Smooth muscle cell (in vitro differentiated cells): ENCODE measurements around the gene FAM83D. TPM values are rescaled to one million over a fixed set of nuclear protein-coding genes. Genes with fewer than 3 reads are reported as not detected.

Source experiments
- DNase-seq: peaks from one replicate; lab custom pipeline; 2025; ENCODE audit not compliant: unreplicated experiment; lab: John Stamatoyannopoulos, UW
- H2AFZ ChIP-seq: fragments of 200-600 bp; sonication (generic); 2 replicates; pipeline ENCODE4 v1.6.0; 2016; ENCODE audit warnings: antibody characterized with exemption, low read depth, mild to moderate bottlenecking
- H3F3A ChIP-seq: fragments of 200-600 bp; sonication (generic); 2 replicates; pipeline ENCODE4 v1.6.0; 2017; ENCODE audit warnings: antibody characterized with exemption, low read depth
- H3K27ac ChIP-seq: fragments of 200-600 bp; sonication (generic); 2 replicates; pipeline ENCODE4 v1.5.1; 2016; ENCODE audit warnings: low read depth, mild to moderate bottlenecking
- H3K27me3 ChIP-seq: fragments of 200-600 bp; sonication (generic); 2 replicates; pipeline ENCODE4 v1.6.1; 2016; ENCODE audit warnings: low read depth, mild to moderate bottlenecking
- H3K36me3 ChIP-seq: fragments of 200-600 bp; sonication (generic); 2 replicates; pipeline ENCODE4 v1.5.1; 2016; ENCODE audit warnings: low read depth
- H3K4me1 ChIP-seq: fragments of 200-600 bp; sonication (generic); 2 replicates; pipeline ENCODE4 v1.5.1; 2016; ENCODE audit warnings: low read depth
- H3K4me2 ChIP-seq: fragments of 200-600 bp; sonication (generic); 2 replicates; pipeline ENCODE4 v1.6.0; 2016; ENCODE audit warnings: mild to moderate bottlenecking
- H3K4me3 ChIP-seq: fragments of 200-600 bp; sonication (generic); 2 replicates; pipeline ENCODE4 v1.5.1; 2016; ENCODE audit warnings: mild to moderate bottlenecking
- H3K79me2 ChIP-seq: fragments of 200-600 bp; sonication (generic); 2 replicates; pipeline ENCODE4 v1.6.0; 2016; ENCODE audit warnings: low read depth, mild to moderate bottlenecking
- H3K9ac ChIP-seq: fragments of 200-600 bp; sonication (generic); 2 replicates; pipeline ENCODE4 v1.6.0; 2016; ENCODE audit warnings: low read depth
- H3K9me3 ChIP-seq: fragments of 200-600 bp; sonication (generic); replicated peaks from 2 replicates; pipeline ENCODE4 v1.5.1; 2016; ENCODE audit warnings: low read depth
- H4K20me1 ChIP-seq: fragments of 200-600 bp; sonication (generic); 2 replicates; pipeline ENCODE4 v1.6.0; 2016; ENCODE audit warnings: low read depth
- WGBS: methylation state at CpG from one replicate; pipeline ENCODE4 v1.1.7; 2016; ENCODE audit warnings: low lambda C conversion rate; 5-methylcytosine and 5-hydroxymethylcytosine counted together
- polyA plus RNA-seq: library from polyadenylated mRNA; unstranded; fragments of >200 nt; fragmentation: Nextera tagmentation; extraction: Ambion mirVana; gene quantifications from 2 replicates; pipeline ENCODE4 v1.2.1, GENCODE V29; 2016
- total RNA-seq: library from RNA; depleted of rRNA; stranded (reverse); fragments of >200 nt; gene quantifications from 2 replicates; pipeline ENCODE4 v1.2.3, GENCODE V29; 2014
- TF ChIP-seq, protein P1 (sequence below): fragments of 200-600 bp; sonication (generic); IDR thresholded peaks from 2 replicates; pipeline ENCODE4 v1.5.1; 2017; ENCODE audit warnings: borderline replicate concordance, mild to moderate bottlenecking, antibody characterized with exemption; ENCODE audit not compliant: insufficient read depth, poor library complexity, severe bottlenecking

FAM83D gene
- total and polyA plus RNA-seq, 2 experiments from 2014 or later, result 5.7 to 10.7 TPM

DNA sequence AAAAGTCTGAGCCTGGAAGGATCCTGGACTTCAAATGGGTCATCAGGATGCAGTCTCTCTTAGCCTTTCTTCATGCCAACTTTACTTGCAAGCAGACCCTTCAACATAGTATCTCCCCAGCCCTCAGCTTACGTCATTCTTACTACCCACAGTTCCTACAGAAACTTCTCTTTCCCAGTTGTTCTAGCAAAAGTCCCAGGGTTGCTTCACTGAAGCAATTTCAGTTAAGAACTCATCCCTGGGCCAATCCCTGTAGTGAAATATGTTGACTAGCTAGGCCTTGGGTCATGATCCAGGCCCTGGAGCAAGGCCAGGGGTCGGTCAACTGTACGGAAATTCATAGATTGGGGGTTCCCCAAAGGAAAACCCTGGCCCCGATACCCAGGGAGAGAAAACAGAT lies 8.6 kb upstream of the FAM83D start:
- TF ChIP-seq, protein P1, sequence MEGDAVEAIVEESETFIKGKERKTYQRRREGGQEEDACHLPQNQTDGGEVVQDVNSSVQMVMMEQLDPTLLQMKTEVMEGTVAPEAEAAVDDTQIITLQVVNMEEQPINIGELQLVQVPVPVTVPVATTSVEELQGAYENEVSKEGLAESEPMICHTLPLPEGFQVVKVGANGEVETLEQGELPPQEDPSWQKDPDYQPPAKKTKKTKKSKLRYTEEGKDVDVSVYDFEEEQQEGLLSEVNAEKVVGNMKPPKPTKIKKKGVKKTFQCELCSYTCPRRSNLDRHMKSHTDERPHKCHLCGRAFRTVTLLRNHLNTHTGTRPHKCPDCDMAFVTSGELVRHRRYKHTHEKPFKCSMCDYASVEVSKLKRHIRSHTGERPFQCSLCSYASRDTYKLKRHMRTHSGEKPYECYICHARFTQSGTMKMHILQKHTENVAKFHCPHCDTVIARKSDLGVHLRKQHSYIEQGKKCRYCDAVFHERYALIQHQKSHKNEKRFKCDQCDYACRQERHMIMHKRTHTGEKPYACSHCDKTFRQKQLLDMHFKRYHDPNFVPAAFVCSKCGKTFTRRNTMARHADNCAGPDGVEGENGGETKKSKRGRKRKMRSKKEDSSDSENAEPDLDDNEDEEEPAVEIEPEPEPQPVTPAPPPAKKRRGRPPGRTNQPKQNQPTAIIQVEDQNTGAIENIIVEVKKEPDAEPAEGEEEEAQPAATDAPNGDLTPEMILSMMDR, result no peak
- Histone ChIP-seq H3K4me1 (no peaks in the 10 kb centered on the region), H3K36me3 (no peaks in the 10 kb centered on the region), H2AFZ (no peak overlapping the region), H3K9me3 (no peaks in the 10 kb centered on the region), H3K79me2 (no peaks in the 10 kb centered on the region), H3K27ac (no peak overlapping the region), H3F3A (no peaks in the 10 kb centered on the region), H3K9ac (no peak overlapping the region), H3K4me2 (no peak overlapping the region), H3K4me3 (no peak overlapping the region), H4K20me1 (no peaks in the 10 kb centered on the region), H3K27me3 (peaks cover 34% of the 10 kb centered on the region)
- WGBS, result 92% methylated on average over 4 of the region's 4 CpGs
- no peak for DNase-seq

DNA sequence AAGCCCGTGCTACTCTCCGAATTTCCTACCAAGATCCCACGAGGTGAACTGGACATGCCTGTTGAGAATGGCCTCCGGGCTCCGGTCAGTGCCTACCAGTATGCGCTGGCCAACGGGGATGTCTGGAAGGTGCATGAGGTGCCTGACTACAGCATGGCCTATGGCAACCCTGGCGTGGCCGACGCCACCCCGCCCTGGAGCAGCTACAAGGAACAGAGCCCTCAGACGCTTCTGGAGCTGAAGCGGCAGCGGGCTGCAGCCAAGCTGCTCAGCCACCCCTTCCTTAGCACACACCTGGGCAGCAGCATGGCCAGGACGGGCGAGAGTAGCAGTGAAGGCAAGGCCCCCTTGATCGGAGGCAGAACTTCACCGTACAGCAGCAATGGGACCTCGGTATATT lies 8.0 kb upstream of the FAM83D start:
- Histone ChIP-seq H3F3A (no peaks in the 10 kb centered on the region), H3K79me2 (no peaks in the 10 kb centered on the region), H3K4me2 (no peak overlapping the region), H2AFZ (no peak overlapping the region), H3K36me3 (no peaks in the 10 kb centered on the region), H3K27ac (no peak overlapping the region), H3K9me3 (no peaks in the 10 kb centered on the region), H3K4me3 (no peak overlapping the region), H3K27me3 (peaks cover 34% of the 10 kb centered on the region), H3K4me1 (no peaks in the 10 kb centered on the region), H4K20me1 (no peaks in the 10 kb centered on the region), H3K9ac (no peak overlapping the region)
- DNase-seq, result no peak
- 94% methylated on average over 19 of the region's 19 CpGs for WGBS
- TF ChIP-seq, protein P1, result no peak

DNA sequence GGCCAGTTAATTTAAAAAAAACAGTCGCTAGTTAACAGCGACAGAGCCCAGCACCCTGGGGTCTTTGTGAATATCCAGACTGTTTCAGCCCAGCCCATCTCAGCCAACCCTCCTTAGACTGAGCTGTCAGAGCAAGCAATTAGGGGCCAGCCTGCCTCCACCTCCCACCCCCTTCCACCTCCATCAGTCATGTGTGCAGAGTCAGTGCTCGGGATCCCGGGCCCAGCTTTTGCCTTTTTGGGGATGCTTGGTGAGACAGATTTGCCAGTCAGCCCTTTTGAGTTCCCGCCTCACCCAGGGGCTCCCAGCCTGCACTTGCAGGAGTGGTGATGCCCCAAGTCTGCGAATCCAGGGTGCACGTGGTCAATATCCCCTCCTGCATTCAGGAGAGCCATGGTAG lies 6.5 kb upstream of the FAM83D start:
- Histone ChIP-seq H3K4me3 (no peak overlapping the region), H3K36me3 (no peaks in the 10 kb centered on the region), H3K4me2 (no peak overlapping the region), H3K79me2 (no peaks in the 10 kb centered on the region), H3K27ac (no peak overlapping the region), H4K20me1 (no peaks in the 10 kb centered on the region), H3K9me3 (no peaks in the 10 kb centered on the region), H3K27me3 (peaks cover 29% of the 10 kb centered on the region), H3K9ac (no peak overlapping the region), H3K4me1 (no peaks in the 10 kb centered on the region), H2AFZ (no peak overlapping the region), H3F3A (no peaks in the 10 kb centered on the region)
- TF ChIP-seq, protein P1, result no peak
- DNase-seq, result no peak
- 94% methylated on average over 7 of the region's 7 CpGs for WGBS

DNA sequence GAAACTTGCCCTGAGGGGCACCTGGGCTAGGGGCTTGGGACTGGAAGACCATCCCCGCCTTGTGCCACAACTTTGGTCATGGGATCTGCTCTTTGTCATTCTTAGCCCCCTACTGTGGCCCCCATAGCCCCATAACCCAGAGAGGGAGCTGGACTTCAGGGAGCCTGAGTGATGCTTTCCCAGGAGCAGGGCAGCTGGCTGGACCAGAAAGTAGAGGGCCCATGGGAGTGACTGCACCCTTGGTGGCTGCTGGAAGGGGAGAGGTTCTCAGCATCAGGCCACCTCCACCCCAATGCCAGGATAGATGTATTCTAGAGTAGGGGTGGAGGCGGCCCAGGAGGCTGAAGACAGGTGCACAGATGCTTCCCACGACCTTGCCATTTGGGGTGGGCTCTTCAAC lies 5.8 kb upstream of the FAM83D start:
- peaks cover 29% of the 10 kb centered on the region for H3K27me3 ChIP-seq
- no peaks in the 10 kb centered on the region for H3K4me1 ChIP-seq
- no peaks in the 10 kb centered on the region for H3F3A ChIP-seq
- no peaks in the 10 kb centered on the region for H3K9me3 ChIP-seq
- H2AFZ ChIP-seq, result no peak overlapping the region
- H3K4me2 ChIP-seq, result no peak overlapping the region
- no peaks in the 10 kb centered on the region for H4K20me1 ChIP-seq
- H3K9ac ChIP-seq, result no peak overlapping the region
- no peaks in the 10 kb centered on the region for H3K36me3 ChIP-seq
- TF ChIP-seq, protein P1, result no peak
- no peak for DNase-seq
- WGBS, result 84% methylated on average over 3 of the region's 3 CpGs
- no peak overlapping the region for H3K27ac ChIP-seq
- H3K4me3 ChIP-seq, result no peak overlapping the region
- no peaks in the 10 kb centered on the region for H3K79me2 ChIP-seq
